Measurements from ENCODE around the gene TRIM44.
"Not testable (repeated sequence)": the region's sequence is repeated elsewhere in the genome, so short reads cannot be mapped to it uniquely, and the experiment has no call there.

The TRIM44 gene

DNA sequence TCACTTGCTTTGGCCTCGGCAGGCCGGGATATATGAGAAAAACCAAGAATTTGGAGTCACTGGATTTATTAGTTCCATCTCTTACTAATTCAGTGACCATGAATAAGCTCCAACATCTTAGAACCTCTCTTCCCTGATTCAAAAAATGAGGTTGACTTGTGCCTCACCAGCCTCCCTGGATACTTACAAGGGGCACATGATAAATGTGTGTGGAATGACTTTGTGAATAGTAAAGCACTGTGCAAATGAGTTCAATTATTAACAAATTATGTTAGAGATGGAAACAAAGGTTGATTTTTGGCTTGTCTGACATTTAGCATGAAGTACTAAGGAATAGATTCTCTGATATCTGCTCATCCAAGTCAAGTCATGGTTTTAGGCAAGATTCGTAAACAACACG lies 104.1 kb downstream of the TRIM44 start:
- CTCF ChIA-PET = interaction anchor here (1.6 kb wide), 1 partner anchor 22 kb away, joined by 4 read pairs; no protein-coding TSS in a partner anchor
- POLR2A ChIA-PET = no interaction called here
- DNase-seq (ENCODE audit: extremely low spot score) = no peak
- TF ChIP-seq, protein P1, sequence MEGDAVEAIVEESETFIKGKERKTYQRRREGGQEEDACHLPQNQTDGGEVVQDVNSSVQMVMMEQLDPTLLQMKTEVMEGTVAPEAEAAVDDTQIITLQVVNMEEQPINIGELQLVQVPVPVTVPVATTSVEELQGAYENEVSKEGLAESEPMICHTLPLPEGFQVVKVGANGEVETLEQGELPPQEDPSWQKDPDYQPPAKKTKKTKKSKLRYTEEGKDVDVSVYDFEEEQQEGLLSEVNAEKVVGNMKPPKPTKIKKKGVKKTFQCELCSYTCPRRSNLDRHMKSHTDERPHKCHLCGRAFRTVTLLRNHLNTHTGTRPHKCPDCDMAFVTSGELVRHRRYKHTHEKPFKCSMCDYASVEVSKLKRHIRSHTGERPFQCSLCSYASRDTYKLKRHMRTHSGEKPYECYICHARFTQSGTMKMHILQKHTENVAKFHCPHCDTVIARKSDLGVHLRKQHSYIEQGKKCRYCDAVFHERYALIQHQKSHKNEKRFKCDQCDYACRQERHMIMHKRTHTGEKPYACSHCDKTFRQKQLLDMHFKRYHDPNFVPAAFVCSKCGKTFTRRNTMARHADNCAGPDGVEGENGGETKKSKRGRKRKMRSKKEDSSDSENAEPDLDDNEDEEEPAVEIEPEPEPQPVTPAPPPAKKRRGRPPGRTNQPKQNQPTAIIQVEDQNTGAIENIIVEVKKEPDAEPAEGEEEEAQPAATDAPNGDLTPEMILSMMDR (IDR thresholded peaks at IDR 0.05; ENCODE audit: control extremely low read depth, extremely low read depth, low read depth, missing control alignments) = no peak

DNA sequence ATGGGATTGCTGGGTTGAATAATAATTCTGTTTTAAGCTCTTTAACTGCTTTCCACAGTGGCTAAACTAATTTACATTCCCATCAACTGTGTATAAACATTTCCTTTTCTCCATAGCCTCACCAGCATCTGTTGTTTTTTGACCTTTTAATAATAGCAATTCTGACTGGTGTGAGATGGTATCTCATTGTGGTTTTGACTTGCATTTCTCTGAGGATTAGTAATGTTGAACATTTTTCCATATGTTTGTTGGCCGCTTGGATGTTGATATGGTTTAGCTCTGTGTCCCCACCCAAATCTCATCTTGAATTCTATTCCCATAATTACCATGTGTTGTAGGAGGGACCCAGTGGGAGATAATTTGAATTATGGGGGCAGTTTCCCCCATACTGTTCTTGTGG lies 107.8 kb downstream of the TRIM44 start:
- DNase-seq (ENCODE audit: extremely low spot score); POLR2A ChIA-PET; CTCF ChIA-PET: not testable (repeated sequence)

DNA sequence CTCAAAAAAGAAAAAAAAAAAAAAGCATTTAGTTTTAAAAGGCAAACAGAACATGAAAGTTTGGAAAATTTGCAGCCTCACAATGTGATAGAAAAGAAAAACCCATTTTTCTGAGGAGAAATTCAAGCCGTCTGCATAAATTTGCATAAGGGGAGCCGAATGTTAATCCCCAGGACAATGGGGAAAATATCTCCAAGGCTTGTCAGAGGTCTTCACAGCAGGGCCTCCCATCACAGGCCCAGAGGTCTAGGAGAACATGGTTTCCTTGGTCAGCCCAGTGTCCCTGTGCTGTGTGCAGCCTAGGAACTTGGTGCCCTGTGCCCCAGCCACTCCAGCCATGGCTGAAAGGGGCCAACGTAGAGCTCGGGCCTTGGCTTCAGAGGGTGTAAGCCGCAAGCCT lies 109.1 kb downstream of the TRIM44 start:
- POLR2A ChIA-PET = no interaction called here
- CTCF ChIA-PET = no interaction called here
- no peak for DNase-seq (ENCODE audit: extremely low spot score)
- TF ChIP-seq, protein P1 (IDR thresholded peaks at IDR 0.05; ENCODE audit: control extremely low read depth, extremely low read depth, low read depth, missing control alignments) = no peak

DNA sequence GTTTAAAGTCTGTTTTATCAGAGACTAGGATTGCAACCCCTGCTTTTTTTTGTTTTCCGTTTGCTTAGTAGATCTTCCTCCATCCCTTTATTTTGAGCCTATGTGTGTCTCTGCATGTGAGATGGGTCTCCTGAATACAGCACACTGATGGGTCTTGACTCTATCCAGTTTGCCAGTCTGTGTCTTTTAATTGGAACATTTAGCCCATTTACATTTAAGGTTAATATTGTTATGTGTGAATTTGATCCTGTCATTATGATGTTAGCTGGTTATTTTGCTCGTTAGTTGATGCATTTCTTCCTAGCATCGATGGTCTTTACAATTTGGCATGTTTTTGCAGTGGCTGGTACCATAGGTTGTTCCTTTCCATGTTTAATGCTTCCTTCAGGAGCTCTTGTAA lies 114.7 kb downstream of the TRIM44 start:
- CTCF ChIA-PET; POLR2A ChIA-PET; DNase-seq (ENCODE audit: extremely low spot score): not testable (repeated sequence)

DNA sequence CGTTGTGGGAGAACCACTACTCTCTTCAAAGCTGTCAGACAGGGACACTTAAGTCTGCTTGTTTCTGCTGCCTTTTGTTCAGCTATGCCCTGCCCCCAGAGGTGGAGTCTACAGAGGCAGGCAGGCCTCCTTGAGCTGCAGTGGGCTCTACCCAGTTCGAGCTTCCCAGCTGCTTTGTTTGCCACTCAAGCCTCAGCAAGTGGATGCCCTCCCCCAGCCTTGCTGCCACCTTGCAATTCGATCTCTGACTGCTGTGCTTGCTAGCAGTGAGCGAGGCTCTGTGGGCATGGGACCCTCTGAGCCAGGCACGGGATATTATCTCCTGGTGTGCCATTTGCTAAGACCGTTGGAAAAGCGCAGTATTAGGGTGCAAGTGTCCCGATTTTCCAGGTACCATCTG lies 116.4 kb downstream of the TRIM44 start:
- POLR2A ChIA-PET; DNase-seq (ENCODE audit: extremely low spot score): not testable (repeated sequence)
- CTCF ChIA-PET = interaction anchor here (1.0 to 2.2 kb wide), 2 partner anchors 14 to 21 kb away, joined by 3 to 6 read pairs; no protein-coding TSS in a partner anchor

DNA sequence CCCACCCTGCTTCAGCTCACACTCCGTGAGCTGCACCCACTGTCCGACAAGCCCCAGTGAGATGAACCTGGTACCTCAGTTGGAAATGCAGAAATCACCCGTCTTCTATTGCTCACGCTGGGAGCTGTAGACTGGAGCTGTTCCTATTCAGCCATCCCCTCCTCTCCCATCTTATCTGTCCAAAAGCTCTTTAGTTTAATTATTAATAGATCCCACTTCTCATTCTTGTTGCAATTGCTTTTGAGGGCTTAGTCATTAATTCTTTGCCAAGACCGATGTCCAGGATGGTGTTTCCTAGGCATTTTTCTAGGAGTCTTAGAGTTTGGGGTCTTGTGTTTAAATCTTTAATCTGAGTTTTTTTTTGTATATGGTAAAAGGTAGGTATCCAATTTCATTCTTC lies 116.8 kb downstream of the TRIM44 start:
- POLR2A ChIA-PET = no interaction called here
- TF ChIP-seq, protein P1 (IDR thresholded peaks at IDR 0.05; ENCODE audit: control extremely low read depth, extremely low read depth, low read depth, missing control alignments) = no peak
- DNase-seq (ENCODE audit: extremely low spot score) = no peak
- CTCF ChIA-PET = interaction anchor here (0.9 to 2.2 kb wide), 3 partner anchors 14 to 98 kb away, joined by 3 to 6 read pairs (median 3); no protein-coding TSS in a partner anchor

DNA sequence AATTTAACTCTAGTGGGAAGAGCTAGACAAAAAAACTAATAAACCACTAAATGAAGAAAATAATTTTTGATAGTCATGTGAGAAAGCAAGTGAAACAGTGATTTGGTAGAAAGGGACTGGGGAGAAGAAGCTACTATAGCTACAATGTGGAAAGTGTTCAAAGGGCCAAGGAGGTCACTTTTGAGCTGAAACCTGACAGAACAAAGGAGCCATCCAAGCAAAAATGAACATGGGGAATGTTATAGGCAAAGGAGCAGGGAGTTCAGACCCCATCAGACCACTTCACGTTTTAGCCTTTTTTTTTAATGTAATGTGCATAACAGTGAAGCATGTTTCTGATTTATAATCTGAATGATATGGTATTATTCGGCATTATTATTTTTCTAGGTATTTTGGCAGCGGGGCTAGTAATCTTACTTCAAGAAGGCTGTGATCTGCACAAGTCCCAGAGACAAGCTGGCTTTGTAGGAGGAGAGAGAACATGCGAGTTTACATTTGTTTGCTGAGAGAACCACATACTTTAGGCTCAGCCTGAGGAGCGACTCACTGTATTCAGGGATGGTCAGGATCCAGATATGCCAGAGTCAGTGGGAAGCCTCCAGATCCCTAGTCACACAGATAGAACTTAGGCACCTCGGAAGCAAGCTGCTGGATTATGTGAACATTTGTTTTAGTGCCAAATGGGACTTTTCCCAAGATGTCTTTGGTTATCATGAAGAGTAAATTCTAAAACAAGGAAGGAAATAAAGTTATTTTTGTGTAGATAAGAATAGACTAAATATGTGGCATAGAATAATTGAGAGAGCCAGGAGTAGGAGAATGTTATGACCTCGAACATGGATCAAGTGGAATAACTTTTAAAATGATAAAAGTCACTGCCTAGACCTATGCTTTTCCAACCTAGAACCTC lies 118.6 kb downstream of the TRIM44 start:
- ChIA-PET POLR2A (no interaction called here), CTCF (interaction anchor here (0.6 to 1.4 kb wide), 2 partner anchors 11 to 18 kb away, joined by 3 to 4 read pairs; no protein-coding TSS in a partner anchor)
- DNase-seq (ENCODE audit: extremely low spot score) = no peak
- TF ChIP-seq, protein P1 (IDR thresholded peaks at IDR 0.05; ENCODE audit: control extremely low read depth, extremely low read depth, low read depth, missing control alignments) = no peak

DNA sequence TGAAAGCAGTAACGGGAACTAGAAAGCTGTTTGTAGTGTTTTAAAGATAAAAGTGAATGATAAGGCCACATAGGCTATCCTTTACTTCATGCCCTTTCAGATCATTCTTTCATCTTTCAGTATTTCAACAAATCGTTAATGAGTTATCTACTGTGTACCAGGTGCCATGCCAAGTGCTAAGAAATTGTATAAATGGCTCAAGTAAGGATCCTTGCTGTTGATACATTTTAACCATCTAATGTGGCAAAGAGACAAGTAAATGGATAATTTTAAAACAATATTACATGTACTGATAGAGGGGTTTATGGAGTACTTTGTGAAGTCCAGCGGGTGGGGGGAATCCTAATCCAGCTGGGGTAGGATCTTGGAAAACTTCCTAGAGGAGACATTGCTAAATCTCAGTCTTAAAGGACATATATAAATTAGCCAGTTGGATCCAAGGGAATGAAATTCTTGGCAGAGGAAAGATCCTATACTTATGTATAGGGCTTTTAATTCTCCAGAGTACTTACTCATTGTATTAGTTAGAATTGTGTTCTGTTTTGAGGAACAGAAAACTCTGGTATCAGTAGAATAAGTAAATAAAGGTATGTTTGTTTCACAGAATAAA lies 119.4 kb downstream of the TRIM44 start:
- POLR2A ChIA-PET = no interaction called here
- CTCF ChIA-PET = interaction anchor here (0.7 to 2.6 kb wide), 4 partner anchors 14 to 477 kb away, joined by 3 to 20 read pairs (median 4); no protein-coding TSS in a partner anchor
- DNase-seq (ENCODE audit: extremely low spot score) = no peak
- TF ChIP-seq, protein P1 (IDR thresholded peaks at IDR 0.05; ENCODE audit: control extremely low read depth, extremely low read depth, low read depth, missing control alignments) = no peak

Data from GM10248 (cell line).